Measurements from ENCODE around the gene MAPK12.

GRCh38 chr22:50226875-50227165 is 34.7 kb downstream of the MAPK12 start:
- TF ChIP-seq CTCF (IDR thresholded peaks at IDR 0.05) (no peak), EZH2 (IDR thresholded peaks at IDR 0.05; ENCODE audit: borderline replicate concordance, insufficient read depth, low read depth, low read length, poor library complexity, severe bottlenecking) (no peak)

Measured in B cell (primary cell).